Sigmoid colon (tissue), 4 donors: ENCODE data around the gene CASKIN2.

Source experiments
- CTCF ChIP-seq, 4 experiments: fragments of 450-650 bp in 3 of 4; fragments of 200-600 bp in 1 of 4; IDR thresholded peaks; one replicate each; pipeline ENCODE4 v1.5.1; 2016 to 2019; ENCODE audit warnings: antibody characterized with exemption in 4 of 4, mild to moderate bottlenecking in 3 of 4, moderate library complexity in 2 of 4
- EP300 ChIP-seq, 4 donors: sonication (generic); formaldehyde crosslinking; IDR thresholded peaks; one replicate each; pipeline ENCODE4 v1.6.1; 2017; ENCODE audit warnings: antibody characterized with exemption in 4 of 4
- POLR2AphosphoS5 ChIP-seq, 4 donors: sonication (generic); formaldehyde crosslinking; IDR thresholded peaks; one replicate each; pipeline ENCODE4 v1.6.1; 2017; ENCODE audit warnings: antibody characterized with exemption in 4 of 4

- TF ChIP-seq CTCF (IDR thresholded peaks at IDR 0.05) (no peak), POLR2AphosphoS5 (IDR thresholded peaks at IDR 0.05) (no peak), EP300 (IDR thresholded peaks at IDR 0.05) (no peak)
Observed at GRCh38 chr17:75480281-75480680, 35.1 kb downstream of the CASKIN2 start.
